Tibial nerve (tissue), 4 donors: ENCODE data around the gene MTCH2.

ENCODE experiments used
- EP300 ChIP-seq, 2 donors: sonication (generic); formaldehyde crosslinking; IDR thresholded peaks; one replicate each; pipeline ENCODE4 v1.6.1; 2017; ENCODE audit warnings: antibody characterized with exemption in 2 of 2, mild to moderate bottlenecking in 1 of 2
- POLR2A ChIP-seq, 2 donors: fragments of 450-650 bp; IDR thresholded peaks; one replicate each; pipeline ENCODE4 v1.6.1; 2017; ENCODE audit warnings: antibody characterized with exemption in 2 of 2, mild to moderate bottlenecking in 2 of 2, moderate library complexity in 2 of 2
- TF ChIP-seq, protein P1 (sequence below), 5 experiments: fragments of 200-600 bp in 3 of 5; fragments of 450-650 bp in 2 of 5; sonication (generic) in 3 of 5; IDR thresholded peaks; one replicate each; pipeline ENCODE4 v1.5.1; 2016 to 2019; ENCODE audit warnings: antibody characterized with exemption in 5 of 5, mild to moderate bottlenecking in 3 of 5, moderate library complexity in 2 of 5

DNA sequence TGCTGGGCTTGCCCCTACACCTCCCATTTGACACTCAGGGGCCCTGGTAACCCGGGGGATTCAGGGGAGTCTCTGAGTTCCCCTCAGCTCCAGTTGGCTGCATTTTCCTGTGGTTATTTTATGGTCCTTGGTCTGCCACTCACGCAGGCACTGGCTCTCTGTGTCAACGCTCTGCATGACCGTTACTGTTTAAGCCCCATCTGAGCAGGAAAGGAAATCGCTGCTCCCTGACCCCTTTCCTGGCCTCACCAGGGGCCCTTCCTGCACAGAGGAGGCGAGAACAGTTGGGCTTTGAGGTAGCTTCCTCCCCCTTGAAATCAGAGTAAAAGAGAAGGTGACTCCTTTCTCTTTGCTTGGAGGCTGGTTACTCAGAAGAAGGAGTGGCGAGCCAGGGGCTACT lies 50.6 kb downstream of the MTCH2 start:
- TF ChIP-seq, protein P1, sequence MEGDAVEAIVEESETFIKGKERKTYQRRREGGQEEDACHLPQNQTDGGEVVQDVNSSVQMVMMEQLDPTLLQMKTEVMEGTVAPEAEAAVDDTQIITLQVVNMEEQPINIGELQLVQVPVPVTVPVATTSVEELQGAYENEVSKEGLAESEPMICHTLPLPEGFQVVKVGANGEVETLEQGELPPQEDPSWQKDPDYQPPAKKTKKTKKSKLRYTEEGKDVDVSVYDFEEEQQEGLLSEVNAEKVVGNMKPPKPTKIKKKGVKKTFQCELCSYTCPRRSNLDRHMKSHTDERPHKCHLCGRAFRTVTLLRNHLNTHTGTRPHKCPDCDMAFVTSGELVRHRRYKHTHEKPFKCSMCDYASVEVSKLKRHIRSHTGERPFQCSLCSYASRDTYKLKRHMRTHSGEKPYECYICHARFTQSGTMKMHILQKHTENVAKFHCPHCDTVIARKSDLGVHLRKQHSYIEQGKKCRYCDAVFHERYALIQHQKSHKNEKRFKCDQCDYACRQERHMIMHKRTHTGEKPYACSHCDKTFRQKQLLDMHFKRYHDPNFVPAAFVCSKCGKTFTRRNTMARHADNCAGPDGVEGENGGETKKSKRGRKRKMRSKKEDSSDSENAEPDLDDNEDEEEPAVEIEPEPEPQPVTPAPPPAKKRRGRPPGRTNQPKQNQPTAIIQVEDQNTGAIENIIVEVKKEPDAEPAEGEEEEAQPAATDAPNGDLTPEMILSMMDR (IDR thresholded peaks at IDR 0.05), result no peak
- TF ChIP-seq EP300 (IDR thresholded peaks at IDR 0.05) (no peak), POLR2A (IDR thresholded peaks at IDR 0.05) (no peak)
